GDM1 (cell line): ENCODE data around the gene MED20.
A peak's percentile ranks its signal among the peaks of the same experiment; 100 is the strongest.
"Not testable (repeated sequence)": the region's sequence is repeated elsewhere in the genome, so short reads cannot be mapped to it uniquely, and the experiment has no call there.

Experiments used
- DNase-seq: peaks from one replicate; lab custom pipeline; 2025; lab: John Stamatoyannopoulos, UW

MED20 gene, protein sequence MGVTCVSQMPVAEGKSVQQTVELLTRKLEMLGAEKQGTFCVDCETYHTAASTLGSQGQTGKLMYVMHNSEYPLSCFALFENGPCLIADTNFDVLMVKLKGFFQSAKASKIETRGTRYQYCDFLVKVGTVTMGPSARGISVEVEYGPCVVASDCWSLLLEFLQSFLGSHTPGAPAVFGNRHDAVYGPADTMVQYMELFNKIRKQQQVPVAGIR

DNA sequence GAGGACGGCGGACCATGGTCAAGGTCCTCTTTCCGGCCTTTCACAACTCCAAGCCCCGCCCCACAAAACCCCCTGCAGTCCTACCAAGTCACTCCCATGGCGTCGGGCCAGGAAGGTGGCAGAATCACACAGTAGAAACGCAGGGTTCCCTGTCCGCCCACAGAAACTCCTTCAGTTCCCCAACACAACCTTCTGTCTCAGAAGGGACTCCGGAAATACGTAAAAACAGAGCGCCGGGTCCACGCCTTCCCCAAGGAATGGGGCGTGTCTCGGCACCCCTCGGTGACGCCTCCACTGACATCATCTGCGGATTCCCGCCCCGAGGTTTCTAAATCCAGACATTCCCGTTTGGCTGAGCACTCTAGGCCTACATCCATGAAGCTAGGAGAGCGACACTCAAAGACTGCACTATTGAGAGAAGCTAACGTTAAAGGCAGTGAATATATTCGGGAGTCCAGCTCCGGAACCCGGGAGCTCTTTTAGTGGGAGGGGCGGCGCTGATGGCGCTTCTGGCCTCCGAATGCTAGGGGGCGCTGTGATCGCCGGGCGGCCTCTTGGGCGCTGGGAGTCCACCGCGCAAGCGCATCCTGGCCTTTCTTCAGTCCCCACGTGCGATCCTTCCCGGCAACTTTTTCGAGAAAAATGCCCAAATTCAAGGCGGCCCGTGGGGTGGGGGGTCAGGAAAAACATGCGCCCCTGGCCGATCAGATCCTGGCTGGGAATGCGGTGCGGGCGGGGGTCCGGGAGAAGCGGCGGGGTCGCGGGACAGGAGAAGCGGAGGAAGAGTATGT, at the start of gene MED20, which contains the start of gene BYSL:
Gene MED20, minus strand, starts transcription at position 219 of the 791 bp plus-strand sequence. Its CDS starts 121 bp downstream, at position 98.
Gene BYSL, plus strand, starts transcription at position 579 of the 791 bp plus-strand sequence. Its CDS starts 64 bp downstream, at position 643.
- peak; percentile 84 for DNase-seq

DNA sequence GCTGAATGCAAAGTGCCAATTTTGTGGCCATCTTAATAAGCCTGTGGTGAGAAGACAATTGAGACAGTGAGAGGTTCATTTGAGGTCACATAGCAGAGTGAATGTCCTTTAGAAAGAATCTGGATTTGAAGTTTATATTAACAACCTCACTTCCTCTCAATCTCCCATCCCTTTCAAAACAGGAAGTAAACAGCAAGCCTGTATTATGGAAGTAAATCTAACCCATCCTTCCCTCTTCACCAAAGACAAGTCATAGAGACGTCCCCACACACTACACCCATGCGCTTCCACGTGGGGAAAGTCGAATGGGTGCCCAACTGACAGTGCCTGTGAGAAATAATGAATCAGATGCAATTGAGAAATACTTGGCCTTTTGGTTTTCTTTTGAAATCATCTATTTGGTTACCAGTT, 49.5 kb upstream of the MED20 start:
- no peak for DNase-seq

DNA sequence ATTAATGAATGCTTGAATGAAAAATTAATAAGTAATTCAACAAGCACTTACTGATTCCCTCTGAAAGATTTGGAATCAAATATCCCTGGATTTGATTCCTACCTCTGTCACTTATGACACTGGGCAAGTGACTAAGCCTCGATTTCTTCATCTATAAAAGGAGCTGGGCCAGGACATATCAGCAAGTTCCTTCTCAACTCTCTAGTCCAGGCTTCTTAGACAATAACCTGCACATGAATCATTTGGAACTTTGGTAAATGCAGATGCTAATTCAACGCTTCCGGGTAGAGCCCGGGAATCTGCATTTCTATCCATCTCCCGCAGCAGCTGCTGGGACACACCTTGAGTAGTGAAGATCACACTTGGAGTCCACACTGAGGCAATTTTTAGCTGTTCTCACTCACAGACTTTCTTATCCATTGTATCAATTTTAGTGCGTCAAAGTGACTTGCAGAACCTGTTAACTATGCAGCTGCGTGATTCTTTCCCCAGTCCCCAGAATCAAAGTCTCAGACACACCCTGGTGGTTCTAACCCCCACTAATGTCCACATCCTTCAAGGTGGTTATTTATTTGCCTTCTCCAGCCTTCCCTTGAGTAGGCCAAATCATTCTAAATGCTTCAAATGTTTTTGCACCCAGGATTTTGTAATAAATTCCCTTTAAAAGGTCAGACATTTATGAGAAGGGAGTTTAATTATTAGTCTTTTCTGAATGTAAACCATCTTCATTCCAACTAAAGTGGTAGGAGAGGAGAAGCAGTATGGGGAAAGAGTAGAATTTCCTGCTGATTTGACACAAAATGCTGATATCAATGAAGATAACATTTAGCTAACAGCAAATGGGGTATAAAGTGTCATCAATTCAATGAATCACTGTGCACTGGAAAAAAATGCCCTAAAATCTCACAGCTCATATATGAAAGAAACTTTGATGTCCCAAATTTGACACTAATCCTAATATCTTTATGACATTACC, 46.7 kb upstream of the MED20 start:
- DNase-seq, result no peak

DNA sequence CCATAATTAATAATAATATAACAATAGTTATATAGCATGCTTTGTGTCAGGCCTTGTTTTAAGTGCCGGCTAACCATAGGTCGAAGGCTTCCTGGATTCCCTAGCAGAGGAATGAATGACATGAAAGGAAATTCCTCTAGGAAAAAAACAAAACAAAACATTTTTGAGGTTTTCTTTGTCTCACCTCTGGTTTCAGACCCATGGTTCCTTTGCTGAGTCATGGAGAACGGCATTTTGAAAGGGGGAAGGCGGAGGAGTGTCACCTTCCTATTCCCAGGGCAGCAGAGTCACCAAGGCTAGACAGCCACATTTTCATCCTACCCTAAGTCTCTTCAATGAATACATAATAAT, 46.0 kb upstream of the MED20 start:
- DNase-seq, result no peak

DNA sequence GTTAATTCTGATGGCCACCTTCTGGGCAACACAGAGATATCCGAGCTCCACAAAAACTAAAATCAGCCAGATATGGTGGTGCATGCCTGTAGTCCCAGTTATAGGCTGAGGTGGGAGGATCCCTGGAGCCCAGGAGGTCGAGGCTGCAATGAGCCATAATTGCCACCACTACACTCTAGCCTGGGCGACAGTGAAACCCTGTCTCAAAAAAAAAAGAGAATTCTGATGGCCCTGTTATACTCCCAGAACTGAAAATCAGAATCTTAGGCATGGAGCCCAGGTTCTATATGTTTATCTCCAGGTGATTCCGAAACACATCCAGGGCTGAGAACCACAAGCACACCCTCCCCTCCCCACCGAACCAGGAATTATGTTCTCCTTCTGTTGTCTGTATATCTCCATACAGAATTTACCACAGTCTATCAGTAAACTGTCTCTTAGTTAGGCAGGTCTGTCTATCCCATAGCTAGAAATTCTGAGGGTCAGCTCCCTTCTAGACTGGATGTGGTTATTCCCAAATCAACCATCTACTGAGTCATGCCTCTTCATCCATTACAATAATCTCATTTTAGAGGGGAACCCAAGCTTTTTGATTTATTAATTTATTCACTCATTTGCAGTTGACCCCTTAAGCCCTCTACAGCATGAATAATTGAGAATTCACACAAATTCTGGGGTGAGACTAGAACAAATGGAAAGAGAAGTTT, 45.4 kb upstream of the MED20 start:
- no peak for DNase-seq

DNA sequence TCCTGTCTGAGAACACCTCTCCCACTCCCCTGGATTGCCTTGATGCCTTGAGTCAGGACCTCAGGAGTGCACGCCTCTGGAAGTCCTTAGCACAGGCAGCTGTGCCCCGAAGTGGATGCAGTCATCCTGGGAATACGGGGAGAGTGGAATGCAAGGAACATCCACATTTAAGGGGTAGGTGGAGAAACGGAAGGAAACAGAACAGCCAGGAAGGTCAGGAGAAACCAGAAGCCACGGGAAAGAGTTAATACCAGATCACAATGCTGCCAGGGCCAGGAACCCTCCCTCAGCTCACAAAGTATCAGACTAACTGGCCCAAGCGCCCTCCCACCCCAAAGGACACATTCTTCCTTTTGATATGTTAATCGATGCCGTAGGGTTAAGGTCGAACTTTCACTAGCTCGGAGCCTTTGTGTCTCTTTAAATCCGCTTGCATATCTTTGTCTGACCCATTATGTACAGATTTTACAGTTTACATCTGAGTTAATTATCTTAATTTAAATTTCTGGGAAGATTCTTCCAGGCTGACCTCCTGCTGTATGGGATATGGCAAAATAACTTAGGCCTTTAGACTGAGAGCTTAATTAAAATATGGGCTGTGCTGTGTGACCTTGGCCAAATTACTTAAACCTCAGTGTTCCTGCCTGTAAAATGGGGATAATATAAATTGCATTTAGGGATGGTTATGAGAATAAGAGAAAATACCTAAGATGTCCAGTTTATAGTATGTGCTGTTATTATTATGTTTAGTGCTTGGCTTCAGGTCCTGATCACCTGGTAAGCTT, 44.7 kb upstream of the MED20 start:
- no peak for DNase-seq

DNA sequence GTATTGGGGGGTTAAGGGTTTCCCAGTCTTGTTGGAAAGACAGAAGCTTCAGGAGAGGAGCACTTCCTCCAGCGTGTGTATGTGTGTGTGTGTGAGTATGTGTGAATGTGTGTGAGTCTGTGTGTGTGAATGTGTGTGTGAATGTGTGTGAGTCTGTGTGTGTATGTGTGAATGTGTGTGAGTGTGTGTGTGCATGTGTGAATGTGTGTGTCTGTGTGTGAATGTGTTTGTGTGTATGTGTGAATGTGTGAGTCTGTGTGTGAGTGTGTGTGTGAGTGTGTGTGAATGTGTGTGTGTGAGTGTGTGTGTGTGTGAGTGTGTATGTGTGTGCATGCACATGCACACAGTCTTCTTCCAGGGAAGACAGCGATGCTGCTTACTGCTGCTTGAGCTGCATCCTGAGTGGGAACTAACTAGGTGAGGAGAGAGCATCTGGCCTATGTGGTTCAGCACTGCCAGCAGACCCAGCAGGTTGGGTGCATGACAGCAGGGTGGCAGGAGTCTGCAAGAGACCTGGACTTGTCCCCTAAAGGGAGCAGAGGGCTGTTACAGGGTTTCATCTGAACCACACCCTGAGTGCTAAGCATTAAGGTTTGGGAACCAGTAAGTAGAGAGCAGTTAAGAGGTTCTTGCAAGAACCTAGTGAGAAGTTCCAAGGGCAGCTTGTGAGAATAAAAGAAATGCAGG, 43.4 kb upstream of the MED20 start:
- DNase-seq, result no peak

DNA sequence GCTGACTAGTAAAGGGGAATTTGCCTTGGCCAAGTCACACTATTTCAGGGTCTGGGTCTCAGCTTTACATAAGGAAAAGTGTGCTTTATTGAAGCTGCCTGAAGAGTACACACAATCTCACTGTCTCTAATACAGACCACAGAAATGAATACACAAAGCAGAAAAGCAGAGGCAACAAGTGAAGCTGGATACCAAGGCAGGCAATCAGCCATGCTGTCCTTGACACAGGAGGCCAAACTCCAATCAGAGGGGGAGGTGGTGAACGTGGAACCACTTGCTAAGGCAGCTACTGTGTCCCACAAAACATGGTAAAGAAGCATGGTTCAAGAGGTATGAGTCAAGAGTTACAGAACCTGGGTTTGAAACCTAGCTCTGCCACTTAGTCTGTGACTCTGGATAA, 42.4 kb upstream of the MED20 start:
- DNase-seq, result no peak

DNA sequence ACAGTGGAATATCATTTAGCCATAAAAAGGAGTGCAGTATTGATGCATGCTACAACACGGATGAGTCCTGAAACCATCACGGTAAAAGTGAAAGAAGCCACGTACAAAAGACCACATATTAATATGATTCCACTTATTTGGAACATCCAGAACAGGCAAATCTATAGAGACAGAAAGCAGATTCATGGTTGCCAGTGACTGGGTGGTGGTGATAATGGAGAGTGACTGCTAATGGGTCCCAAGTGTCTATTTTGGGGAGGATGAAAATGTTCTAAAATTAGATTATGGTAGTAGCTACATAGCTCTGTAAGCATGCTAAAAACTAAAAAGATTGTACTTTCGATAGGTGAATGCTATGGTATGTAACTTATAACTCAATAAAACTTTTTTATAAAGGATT, 39.1 kb upstream of the MED20 start:
- DNase-seq, result no peak

DNA sequence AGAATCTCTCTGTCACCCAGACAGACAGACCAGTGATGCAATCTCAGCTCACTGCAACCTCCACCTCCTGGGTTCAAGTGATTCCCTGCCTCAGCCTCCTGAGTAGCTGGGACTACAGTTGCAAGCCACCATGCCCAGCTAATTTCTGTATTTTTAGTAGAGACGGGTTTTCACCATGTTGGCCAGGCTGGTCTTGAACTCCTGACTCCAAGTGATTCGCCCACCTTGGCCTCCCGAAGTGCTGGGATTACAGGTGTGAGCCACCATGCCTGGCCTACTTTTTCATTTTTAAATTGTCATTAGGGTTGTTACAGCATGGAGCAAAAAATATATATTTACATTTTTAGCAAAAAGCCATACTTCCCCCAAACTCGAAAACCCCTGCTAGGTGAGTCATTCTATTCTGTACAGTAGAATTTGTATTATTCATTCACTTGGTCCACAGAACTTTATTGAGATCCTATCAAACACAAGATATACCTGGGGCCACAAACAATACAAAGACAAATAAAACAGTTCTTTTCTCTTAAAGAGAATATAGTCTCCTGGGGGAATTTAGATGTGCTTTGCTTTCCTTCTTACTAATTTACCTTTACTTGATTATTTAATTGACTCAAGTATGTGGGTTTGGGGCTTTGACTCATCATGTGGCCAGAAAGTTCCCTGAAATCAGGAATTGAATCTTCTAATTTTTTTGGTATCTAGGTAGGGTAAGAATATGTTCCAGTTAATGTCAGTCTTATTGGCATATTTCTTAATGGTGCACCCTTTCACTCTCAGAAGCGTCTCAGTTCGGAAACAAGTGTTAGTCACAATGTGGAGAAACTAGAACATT, 37.3 kb upstream of the MED20 start:
- DNase-seq, result no peak

DNA sequence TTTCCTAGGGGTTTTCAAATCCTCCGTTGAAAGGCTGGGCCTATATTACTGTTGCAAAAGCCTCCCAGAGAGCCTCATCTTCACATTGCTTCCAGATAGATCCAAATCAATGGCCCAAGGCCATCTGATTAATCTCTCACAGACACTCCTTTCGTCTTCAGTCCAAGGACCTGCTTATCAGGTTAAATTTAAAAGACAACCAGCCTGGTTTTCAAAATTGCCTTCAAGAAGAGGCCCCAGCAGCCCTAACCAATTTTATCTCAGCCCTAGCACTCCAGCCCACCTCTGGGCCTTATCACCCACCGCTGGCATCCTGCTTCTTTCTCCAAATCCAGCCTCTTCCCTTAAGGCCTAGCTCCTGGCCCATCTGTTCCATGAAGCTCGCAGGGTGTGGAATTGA, 36.2 kb upstream of the MED20 start:
- no peak for DNase-seq

DNA sequence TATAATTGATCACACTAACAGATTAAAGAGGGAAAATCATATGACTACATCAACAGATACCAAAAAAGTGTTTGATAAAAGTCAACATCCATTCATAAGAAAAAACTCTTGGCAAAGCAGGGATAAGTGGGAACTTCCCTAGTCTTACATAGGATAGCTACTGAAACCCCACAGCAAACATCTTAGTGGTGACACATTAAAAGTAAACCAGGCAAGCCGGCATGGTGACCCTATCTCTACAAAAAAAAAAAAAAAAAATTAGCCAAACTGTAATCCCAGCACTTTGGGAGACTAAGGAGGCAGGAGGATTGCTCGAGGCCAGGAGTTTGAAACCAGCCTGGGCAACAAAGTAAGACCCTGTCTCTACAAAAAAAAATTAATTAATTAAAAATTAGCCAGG, 34.5 kb upstream of the MED20 start:
- DNase-seq, result no peak

DNA sequence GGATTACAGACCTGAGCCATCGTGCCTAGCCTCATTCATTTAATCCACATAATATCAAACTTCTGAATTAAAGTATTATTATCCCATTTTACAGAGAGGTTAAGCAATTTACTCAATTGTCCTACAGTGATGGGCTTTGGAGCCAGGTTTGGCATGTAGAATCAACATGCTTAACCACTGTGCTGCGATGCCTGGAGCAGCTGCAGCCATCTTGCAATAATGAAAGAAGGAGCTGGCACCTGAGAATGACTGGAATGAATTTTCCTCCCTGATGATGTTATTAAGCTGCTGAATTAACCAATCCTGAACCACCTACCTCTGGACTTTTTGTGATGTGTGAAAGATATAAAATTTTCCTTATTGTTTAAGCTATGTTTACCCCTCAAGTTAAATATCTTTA, 33.7 kb upstream of the MED20 start:
- no peak for DNase-seq

DNA sequence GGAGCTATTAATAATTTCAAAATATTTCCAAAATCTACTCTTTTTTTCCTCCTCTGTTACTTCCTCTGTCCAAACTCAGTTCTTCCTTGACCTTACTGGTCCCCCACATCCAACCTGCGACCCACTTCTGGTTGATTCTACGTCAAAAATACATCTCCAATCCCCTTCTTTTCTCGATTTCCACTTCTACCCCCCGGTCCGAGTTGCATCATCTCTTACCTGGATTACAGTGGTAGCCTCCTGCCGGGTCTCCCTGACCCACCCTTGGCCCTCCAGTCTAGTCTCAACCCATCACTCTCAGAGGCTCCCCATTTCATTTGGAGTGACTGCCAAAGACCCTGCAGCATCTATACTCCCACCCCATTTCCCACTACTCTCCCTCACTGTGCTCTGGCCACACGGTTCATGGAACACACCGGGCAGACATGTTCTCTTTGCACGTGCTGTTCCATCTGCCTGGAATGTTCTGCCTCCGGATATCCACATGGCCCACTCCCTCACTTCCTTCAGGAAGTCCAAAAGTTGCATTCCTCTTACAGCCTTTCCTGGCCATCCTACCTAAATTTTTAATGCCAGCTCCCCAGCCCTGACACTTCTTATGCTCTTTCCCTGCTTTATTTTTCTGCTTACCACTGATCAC, 26.8 kb upstream of the MED20 start:
- no peak for DNase-seq

DNA sequence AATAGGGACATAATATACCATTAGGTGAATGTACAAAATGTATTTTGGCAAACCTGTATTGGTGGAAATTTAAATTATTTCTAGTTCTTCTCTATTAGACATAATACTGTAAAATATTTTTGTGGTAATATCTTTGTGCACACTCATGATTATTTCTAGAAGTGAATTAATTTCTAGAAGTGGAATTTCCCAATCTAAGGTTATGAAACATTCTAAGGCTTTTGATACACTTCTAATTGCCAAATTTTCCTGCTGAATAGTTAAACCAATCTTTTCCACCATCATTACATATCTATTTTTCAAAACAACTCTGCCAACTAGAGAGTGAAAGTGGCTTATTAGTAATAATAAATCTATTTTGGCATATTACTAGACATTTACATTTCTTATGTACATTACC, 22.5 kb upstream of the MED20 start:
- no peak for DNase-seq

DNA sequence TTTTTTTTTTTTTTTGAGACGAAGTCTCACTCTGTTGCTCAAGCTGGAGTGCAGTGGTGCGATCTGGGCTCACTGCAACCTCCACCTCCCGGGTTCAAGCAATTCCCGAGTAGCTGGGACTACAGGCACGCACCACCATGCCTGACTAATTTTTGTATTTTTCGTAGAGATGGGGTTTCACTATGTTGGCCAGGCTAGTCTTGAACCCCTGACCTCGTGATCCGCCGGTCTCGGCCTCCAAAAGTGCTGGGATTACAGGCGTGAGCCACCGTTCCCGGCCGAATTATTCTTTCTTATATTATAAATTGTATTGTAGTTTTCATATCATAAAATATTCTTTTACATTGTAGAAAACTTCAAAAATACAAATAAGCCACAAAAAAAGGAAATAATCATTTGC, 21.9 kb upstream of the MED20 start:
- not testable (repeated sequence) for DNase-seq

DNA sequence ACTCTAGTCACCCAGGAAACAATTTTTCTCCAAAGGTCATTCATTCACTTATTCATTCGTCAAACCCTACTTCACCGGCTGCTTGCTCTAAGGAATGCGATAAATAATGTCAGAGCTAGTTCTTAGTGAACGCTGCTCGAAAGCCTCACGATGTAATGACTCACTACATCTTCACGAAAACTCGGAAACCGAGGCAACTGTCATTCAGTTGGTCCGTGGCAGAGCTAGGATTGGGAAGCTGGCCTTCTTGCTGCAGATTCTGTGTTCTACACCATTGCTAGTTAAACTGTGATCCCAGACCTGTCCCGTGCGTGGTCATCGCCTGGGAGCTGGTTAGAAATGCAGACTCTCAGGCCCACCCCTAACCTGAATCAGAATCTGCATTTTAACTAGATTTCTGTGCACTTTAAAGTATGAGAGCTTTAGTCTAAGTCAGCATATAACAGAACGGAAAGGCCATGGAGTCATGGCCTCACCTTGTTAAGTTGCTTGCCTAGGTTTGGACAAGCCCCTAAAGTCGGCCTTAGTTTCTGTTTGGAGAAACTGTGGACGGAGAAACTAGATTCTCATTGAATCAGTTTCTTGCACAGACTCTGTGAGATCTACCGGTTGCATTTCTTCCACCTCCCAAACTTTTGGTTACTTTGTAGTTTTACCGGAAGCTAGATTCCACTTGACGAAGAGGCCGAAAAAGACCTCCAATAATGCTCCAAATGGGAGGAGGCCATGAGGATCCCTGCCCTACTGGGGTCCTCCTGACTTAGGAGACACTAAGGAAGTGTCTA, 21.3 kb upstream of the MED20 start:
- DNase-seq, result no peak
